Measurements from ENCODE around the gene NDUFS6.

NDUFS6 gene

GRCh38 chr5:1767524-1768282 lies 33.5 kb upstream of the NDUFS6 start:
- no peak for DNase-seq

DNA sequence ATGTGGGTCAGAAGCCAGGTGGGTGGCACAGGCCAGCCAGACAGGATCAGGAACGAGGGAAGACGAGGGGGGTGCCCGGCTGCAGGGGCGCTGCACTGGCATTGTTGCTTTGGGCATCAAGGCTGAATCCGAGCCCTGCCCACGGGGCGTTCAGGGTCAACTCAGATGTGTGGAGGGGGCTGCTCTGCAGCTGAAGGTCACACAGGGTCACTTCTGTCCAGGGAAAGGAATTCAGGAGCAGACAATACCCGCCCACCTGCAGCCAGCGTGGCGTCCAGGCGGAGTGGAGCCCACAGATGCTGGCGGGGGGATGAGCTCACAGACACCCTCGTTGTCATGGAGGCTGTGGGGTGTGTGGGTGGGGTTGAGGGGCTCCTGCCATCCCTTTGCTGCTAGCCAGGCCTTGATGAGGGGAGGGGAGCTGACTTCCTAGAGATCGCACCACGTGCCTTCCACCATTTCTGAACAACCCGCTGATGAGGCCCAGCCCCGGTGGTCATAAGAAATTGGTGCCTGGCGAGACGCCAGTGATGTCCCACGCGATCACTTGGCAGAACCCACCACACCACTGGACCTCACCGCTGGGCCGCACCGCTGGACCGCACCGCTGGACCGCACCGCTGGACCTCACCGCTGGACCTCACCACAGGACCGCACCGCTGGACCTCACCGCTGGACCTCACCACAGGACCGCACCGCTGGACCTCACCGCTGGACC lies 32.8 kb upstream of the NDUFS6 start:
- DNase-seq, result no peak

GRCh38 chr5:1769017-1769640 lies 32.1 kb upstream of the NDUFS6 start:
- no peak for DNase-seq

- DNase-seq, result no peak
Observed at GRCh38 chr5:1769752-1770442, 31.3 kb upstream of the NDUFS6 start.

DNA sequence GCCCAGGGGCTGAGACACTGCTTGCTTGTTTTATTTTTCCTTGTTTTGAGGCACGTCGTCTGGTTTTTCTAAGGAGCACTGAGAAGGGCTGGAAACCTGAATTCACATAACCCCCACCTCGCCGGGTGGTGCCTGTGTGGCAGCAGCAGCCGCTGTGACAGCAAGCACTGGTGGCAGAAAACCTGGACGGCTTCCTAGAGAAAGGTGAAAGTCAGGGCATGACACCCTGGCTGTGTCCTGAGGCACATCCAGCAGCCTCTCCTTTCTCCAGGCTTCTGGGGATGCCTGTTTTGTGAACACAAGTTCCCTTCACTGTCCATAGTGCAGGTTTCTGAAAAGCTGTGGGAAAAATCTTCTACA lies 30.8 kb upstream of the NDUFS6 start:
- DNase-seq, result no peak

- no peak for DNase-seq
Observed at GRCh38 chr5:1771149-1772065, 29.8 kb upstream of the NDUFS6 start.

- DNase-seq, result peak; percentile 6
Observed at GRCh38 chr5:1772634-1773033, 28.6 kb upstream of the NDUFS6 start.

DNA sequence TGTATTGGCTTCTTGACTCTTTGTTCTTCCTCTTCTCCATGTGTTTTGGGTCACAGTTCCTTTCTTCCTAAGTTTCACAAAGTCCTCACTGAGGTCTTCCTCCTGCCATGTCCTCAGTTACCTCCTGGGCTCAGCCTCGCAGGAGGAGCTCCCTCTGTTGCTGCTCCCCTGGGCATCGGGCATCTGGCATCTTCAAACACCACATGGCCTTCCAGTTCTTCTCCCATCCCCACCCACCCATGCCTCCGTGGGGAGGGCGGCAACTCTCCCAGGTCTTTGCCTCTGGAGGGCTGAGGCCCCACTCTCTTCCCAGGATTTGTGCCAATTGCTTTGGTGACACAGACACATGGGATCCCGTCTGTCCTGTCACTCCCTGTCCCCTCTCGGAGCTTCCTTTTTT lies 24.4 kb upstream of the NDUFS6 start:
- DNase-seq, result no peak

DNA sequence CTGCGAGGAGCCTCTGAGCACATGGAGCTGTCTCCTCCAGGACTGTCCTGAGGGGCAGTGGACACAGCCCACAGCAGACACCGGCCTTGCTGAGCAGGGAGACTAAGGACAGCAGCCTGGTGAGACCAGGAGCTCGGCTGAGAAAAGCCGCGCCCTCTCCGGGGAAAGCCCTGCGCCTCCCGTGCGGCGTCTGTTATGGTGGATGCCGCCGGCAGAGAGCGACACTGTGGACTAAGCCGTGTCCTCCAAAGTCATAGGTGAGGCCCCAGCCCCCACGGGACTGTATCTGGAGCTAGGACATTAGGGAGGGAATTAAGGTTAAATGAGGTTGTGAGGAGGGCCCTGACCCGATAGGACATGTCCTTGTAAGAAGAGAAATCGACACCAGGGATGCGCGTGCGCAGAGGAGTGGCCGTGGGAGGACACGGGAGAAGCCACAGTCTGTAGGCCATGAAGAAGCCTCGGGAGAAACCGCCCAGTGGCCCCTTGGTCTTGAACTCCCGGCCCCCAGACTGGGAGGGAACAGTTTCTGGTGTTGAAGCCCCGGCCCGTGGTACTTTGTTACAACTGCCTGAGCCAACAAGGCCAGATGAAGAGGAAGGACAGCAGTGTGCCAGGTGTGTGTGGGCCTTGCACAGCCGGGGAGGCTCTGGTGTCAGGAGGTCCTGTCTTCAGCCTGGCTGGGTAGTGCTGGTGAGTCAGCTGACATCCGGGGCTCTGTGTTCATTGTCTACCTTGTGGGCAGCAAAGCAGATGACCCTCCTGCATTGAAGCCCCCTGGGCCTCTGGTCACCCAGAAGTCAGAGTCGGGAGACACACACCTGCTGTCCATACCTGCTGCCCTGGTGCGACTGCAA lies 23.7 kb upstream of the NDUFS6 start:
- DNase-seq, result no peak

GRCh38 chr5:1778138-1779020 lies 22.8 kb upstream of the NDUFS6 start:
- DNase-seq, result no peak

- DNase-seq, result no peak
Observed at GRCh38 chr5:1779021-1779680, 22.1 kb upstream of the NDUFS6 start.

DNA sequence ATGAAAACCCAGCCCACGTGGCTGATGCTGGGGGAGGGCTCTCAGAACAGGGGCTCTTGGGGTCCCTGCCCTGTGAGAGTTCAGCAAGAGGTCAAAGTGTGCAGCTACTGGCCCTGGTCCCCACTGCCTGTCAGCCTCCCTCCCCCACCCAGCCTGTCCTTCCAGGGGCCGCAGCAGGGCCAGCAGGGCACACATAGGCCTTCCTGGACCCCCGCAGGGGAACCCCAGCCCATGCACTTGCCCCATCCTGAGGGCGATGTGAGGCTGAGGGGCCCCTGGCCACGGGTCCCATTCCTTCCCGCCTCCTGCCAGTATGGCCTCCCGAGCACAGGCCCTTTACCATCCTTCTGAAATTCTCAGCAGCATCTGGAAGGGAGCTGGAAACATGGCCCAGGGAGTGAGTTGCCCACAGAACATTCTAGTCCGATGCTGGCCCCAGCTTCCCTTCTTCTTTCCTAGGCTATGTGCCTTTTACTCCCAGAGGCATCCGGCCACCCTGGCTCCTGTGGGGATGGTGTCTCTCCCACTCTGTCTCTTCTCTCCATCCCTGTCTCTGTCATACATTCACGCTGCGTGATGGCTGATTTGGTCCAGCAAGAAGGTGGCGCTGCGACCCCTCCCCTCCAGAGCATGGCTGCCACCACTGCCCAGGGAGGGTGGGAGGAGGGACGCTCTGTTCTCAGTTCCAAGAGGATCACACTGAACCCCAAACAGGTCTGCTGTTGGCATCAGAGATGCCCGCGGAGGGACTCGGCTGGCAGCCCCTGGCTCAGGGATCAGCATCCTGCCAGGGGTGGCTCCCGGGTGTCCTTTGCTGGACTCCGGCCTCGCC lies 21.2 kb upstream of the NDUFS6 start:
- DNase-seq, result no peak

DNA sequence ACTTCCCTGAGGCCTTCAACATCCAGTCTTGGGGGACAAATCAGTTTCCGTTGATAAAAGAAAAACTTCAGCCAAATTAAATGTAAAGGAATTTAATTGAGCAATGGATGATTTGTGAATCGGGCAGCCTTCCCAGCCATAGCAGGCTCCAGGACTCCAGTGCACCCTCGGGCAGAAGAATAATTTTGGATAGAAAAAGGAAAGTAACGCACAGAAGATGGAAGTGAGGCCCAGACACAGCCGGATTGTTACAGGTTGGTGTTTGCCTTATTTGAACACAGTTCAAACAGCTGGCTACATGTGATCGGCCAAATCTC lies 20.6 kb upstream of the NDUFS6 start:
- DNase-seq, result no peak

GRCh38 chr5:1781107-1781506 lies 20.1 kb upstream of the NDUFS6 start:
- no peak for DNase-seq

- no peak for DNase-seq
Observed at GRCh38 chr5:1781726-1782384, 19.4 kb upstream of the NDUFS6 start.

DNA sequence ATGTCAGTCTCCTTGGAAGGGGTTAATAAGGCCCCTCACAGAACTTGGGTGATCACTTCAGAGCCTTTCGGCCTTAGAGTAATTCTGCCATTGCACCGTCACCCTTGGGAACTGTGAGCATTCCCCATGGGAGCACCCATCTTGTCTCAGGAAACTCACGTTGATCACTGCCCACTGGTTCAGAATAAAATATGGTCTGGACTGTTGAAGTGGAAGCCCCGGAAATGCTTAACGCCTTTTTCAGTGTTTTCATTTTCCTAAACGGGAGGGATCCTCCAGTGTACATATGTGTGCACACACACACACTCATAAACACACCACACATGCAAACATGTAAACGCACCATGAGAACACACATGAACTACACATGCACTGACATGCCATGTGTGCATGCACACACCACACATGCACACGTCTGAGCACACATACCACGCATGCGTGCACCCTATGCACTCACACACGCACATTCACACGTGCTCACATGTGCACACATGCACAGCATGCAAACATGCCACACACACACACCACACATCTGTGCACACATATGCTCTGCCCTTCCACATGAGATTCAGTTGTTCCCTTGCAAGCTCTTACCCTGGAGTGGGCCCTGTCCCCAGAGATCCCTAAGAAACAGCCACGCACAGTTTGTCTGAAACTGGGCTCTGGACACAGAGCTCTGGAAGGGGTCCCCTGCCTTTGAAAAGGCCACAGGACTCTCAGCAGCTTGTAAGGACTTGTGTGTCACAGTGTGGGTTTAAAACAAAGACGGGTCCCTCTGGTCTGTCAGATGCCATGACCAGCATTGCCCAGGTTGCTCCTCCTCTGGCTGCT lies 18.6 kb upstream of the NDUFS6 start:
- DNase-seq, result no peak

DNA sequence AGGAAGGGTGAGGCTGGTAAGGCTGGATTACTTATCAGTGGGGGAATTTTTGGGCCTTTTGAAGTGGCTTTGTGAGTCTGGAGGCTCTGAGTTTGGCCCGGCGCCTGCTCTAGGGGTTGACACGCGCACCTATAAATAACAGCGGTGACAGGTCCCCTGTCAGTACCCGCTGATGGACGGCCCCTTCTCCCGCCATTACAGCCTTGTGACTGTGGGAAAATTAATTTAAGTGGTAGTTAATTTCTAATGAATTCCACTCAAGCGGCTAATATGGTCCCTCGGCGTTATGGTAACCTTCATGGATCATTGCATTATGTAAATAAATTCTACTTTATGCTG lies 18.0 kb upstream of the NDUFS6 start:
- no peak for DNase-seq

Measured in hematopoietic multipotent progenitor cell treated with erythropoietin and hydrocortisone succinate and interleukin-3 and kit ligand, for 8 days (in vitro differentiated cells).